ENCODE results near the gene PDE6D. TPM values are rescaled to one million over a fixed set of nuclear protein-coding genes. Genes with fewer than 3 reads are reported as not detected.

PDE6D gene
- total and polyA plus RNA-seq, 2 of the 13 experiments (the other 11 are each of a cell fraction or from before 2014, with no cell fraction given): 14.1 to 23.2 TPM

- no peak for TF ChIP-seq ZNF710 (CRISPR knock-in tag; IDR thresholded peaks at IDR 0.05; ENCODE audit: borderline replicate concordance)
- TF ChIP-seq ZNF619 (CRISPR knock-in tag; IDR thresholded peaks at IDR 0.05): no peak
- TF ChIP-seq ZNF737 (CRISPR knock-in tag; IDR thresholded peaks at IDR 0.05; ENCODE audit: borderline replicate concordance): peak; percentile 62; the same call in 1 of the 2 replicates
- TF ChIP-seq ZBTB49 (CRISPR knock-in tag; IDR thresholded peaks at IDR 0.05; ENCODE audit: borderline replicate concordance): no peak
- TF ChIP-seq PRPF4 (IDR thresholded peaks at IDR 0.05; ENCODE audit: low read depth, low read length, poor library complexity, severe bottlenecking): no peak
- no peak for TF ChIP-seq PHF8 (CRISPR knock-in tag; IDR thresholded peaks at IDR 0.05)
- TF ChIP-seq ZNF691 (CRISPR knock-in tag; IDR thresholded peaks at IDR 0.05; ENCODE audit: borderline replicate concordance, low read depth): no peak
- 0 out of 2 replicates have a peak, but pooled peaks have one; percentile 22 for TF ChIP-seq PHF20 (CRISPR knock-in tag; IDR thresholded peaks at IDR 0.05)
- TF ChIP-seq SNAPC2 (CRISPR knock-in tag; IDR thresholded peaks at IDR 0.05): no peak
- no peak for TF ChIP-seq ZMYM3 (CRISPR knock-in tag; IDR thresholded peaks at IDR 0.05)
- peak; percentile 51 for TF ChIP-seq SALL1 (CRISPR knock-in tag; IDR thresholded peaks at IDR 0.05)
- TF ChIP-seq CTCF (CRISPR knock-in tag; IDR thresholded peaks at IDR 0.05): peak; percentile 94
- TF ChIP-seq FLYWCH1 (CRISPR knock-in tag; IDR thresholded peaks at IDR 0.05): no peak
- no peak for TF ChIP-seq ZNF597 (CRISPR knock-in tag; IDR thresholded peaks at IDR 0.05)
- no peak for TF ChIP-seq THAP8 (CRISPR knock-in tag; IDR thresholded peaks at IDR 0.05; ENCODE audit: borderline replicate concordance)
- TF ChIP-seq MTERF4 (CRISPR knock-in tag; IDR thresholded peaks at IDR 0.05): no peak
- TF ChIP-seq ZNF550 (CRISPR knock-in tag; IDR thresholded peaks at IDR 0.05; ENCODE audit: borderline replicate concordance): no peak
- no peak for TF ChIP-seq NCOA2 (CRISPR knock-in tag; IDR thresholded peaks at IDR 0.05)
Observed at GRCh38 chr2:231714639-231715498, 66.2 kb downstream of the PDE6D start (continued).
